Left lobe of liver (tissue), 2 donors: ENCODE measurements around the gene RANBP9. TPM values are rescaled to one million over a fixed set of nuclear protein-coding genes. Genes with fewer than 3 reads are reported as not detected.

Experiments used
- ATAC-seq: fragments of 200-7000 bp; cut with Tn5 transposase; one replicate; pipeline ENCODE4 v1.9.1; 2020; ENCODE audit warnings: mild to moderate bottlenecking, moderate library complexity
- DNase-seq: peaks from one replicate; pipeline ENCODE4 v3.0.0-alpha.2; 2020; ENCODE audit warnings: low spot score
- total RNA-seq: library from RNA; stranded (reverse); gene quantifications from one replicate; pipeline ENCODE4 v1.2.1, GENCODE V29; 2021
- donor health status: DM: no; HTN: no; CAD: no; lungs with moderate emphysema.
- donor health status: DM: no; HTN: yes; CAD: no.

The RANBP9 gene
- total RNA-seq, 1 donor from 2014 or later, result 15.5 TPM

GRCh38 chr6:13660273-13660672 lies 51.4 kb downstream of the RANBP9 start:
- no peak for DNase-seq
- no peak for ATAC-seq

- ATAC-seq (no peak), DNase-seq (no peak)
Observed at GRCh38 chr6:13655700-13656099, 55.9 kb downstream of the RANBP9 start.

- no peak for ATAC-seq
Observed at GRCh38 chr6:13654496-13654895, 57.1 kb downstream of the RANBP9 start.

GRCh38 chr6:13653296-13653695 lies 58.3 kb downstream of the RANBP9 start:
- DNase-seq (no peak), ATAC-seq (no peak)

More at GRCh38 chr6:13654496-13654895, 57.1 kb downstream of the RANBP9 start:
- DNase-seq, result no peak

GRCh38 chr6:13649393-13649792 lies 62.2 kb downstream of the RANBP9 start:
- DNase-seq, result no peak
- no peak for ATAC-seq

GRCh38 chr6:13648850-13649249 lies 62.8 kb downstream of the RANBP9 start:
- no peak for DNase-seq

GRCh38 chr6:13643125-13643524 lies 68.5 kb downstream of the RANBP9 start:
- DNase-seq (no peak), ATAC-seq (no peak)

More at GRCh38 chr6:13648850-13649249, 62.8 kb downstream of the RANBP9 start:
- ATAC-seq, result no peak

- no peak for DNase-seq
- ATAC-seq, result no peak
Observed at GRCh38 chr6:13641315-13641714, 70.3 kb downstream of the RANBP9 start.

- no peak for DNase-seq
- no peak for ATAC-seq
Observed at GRCh38 chr6:13638626-13639025, 73.0 kb downstream of the RANBP9 start.

GRCh38 chr6:13638014-13638413 lies 73.6 kb downstream of the RANBP9 start:
- ATAC-seq (no peak), DNase-seq (no peak)

- DNase-seq (no peak), ATAC-seq (no peak)
Observed at GRCh38 chr6:13635948-13636658, 75.5 kb downstream of the RANBP9 start.

- DNase-seq, result no peak
- no peak for ATAC-seq
Observed at GRCh38 chr6:13633343-13633742, 78.3 kb downstream of the RANBP9 start.

- no peak for ATAC-seq
- no peak for DNase-seq
Observed at GRCh38 chr6:13630499-13630898, 81.1 kb downstream of the RANBP9 start.

GRCh38 chr6:13629459-13630116 lies 82.0 kb downstream of the RANBP9 start:
- DNase-seq (no peak), ATAC-seq (no peak)

- ATAC-seq (peak; percentile 81), DNase-seq (no peak)
Observed at GRCh38 chr6:13624871-13625288, 86.8 kb downstream of the RANBP9 start.

- no peak for ATAC-seq
- no peak for DNase-seq
Observed at GRCh38 chr6:13617066-13617465, 94.6 kb downstream of the RANBP9 start.

GRCh38 chr6:13615792-13616120 lies 95.9 kb downstream of the RANBP9 start:
- peak; percentile 58 for DNase-seq
- peak; percentile 53 for ATAC-seq

- peak; percentile 94 for ATAC-seq
- peak; percentile 98 for DNase-seq
Observed at GRCh38 chr6:13614926-13615791, 96.5 kb downstream of the RANBP9 start, which contains the start of gene NOL7. Gene NOL7 (plus strand): TSS chr6:13615335. CDS start chr6:13615359, 24 bp downstream.

GRCh38 chr6:13614126-13614925 lies 97.3 kb downstream of the RANBP9 start:
- DNase-seq (peak; percentile 71), ATAC-seq (peak; percentile 68)

- ATAC-seq (no peak), DNase-seq (no peak)
Observed at GRCh38 chr6:13613029-13613594, 98.5 kb downstream of the RANBP9 start.
